ENCODE results near the gene NUAK1.

Gene NUAK1

GRCh38 chr12:106054049-106054448 lies 84.7 kb downstream of the NUAK1 start:
- DNase-seq = no peak

- DNase-seq = no peak
Measured at GRCh38 chr12:106051853-106052531, 86.8 kb downstream of the NUAK1 start.

DNA sequence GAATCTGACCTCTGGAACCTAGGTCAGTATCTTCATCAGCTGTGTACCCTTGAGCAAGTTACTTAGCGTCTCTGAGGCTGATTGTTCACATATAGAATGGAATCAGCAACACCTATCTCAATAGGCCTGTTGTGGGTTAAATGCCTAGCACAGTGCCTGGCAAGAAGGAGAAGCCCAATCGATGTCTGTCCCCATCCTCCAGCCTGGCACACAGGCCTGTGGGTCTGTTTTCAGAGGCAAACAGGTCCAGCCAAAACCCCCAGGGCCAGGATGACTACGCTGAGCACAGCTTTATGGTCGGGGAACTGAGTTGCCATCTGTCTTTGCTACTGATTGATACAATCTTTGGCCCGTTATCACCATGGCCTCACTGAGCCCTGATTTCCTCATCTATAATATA lies 89.2 kb downstream of the NUAK1 start:
- DNase-seq = no peak

- no peak for DNase-seq
Measured at GRCh38 chr12:106049105-106049504, 89.6 kb downstream of the NUAK1 start.

- DNase-seq = no peak
Measured at GRCh38 chr12:106048676-106049075, 90.1 kb downstream of the NUAK1 start.

DNA sequence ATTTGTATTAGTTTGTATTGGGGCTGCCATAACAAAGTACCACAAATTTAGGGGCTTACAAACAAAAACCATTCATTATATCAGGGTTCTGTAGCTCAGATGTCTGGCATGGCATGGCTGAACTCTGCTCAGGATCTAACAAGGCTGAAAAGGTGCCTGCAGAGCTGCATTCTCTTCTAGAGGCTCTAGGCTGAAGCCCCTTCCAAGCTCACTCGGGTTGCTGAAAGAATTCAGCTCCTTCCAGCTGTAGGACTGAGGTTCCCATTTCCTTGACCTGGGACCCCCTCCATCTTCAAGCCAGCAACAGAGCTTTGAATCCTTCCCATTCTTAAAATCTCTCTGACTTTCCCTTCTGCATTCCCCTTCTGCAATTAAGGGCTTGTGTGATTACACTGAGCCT lies 90.7 kb downstream of the NUAK1 start:
- no peak for DNase-seq

GRCh38 chr12:106046947-106047346 lies 91.8 kb downstream of the NUAK1 start:
- no peak for DNase-seq

DNA sequence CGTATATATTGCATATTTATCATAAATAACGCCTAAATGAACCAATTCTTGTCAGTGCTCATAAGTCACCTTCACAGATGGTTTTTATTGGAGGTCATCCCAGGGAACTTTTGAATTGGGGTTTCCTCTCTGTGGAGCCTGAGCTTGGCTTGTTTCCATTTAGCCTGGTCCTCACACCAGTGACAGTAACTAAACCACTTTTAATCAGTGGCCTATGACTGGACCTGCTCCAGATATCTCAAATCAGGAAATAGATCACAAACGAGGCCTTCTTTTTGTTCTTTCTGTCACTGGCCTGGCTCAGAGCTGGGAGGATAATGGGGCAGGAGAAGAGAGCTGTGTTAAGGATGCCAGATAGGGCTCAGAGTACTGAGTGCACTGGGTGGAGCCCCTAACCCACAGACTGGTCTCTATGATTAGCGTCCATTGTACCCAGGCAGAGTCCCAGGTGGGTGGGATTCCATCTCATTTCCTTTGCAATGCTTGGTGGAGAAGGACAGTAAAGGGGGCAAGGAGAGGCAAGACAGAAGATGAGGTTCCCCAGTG lies 92.4 kb downstream of the NUAK1 start:
- DNase-seq = no peak

DNA sequence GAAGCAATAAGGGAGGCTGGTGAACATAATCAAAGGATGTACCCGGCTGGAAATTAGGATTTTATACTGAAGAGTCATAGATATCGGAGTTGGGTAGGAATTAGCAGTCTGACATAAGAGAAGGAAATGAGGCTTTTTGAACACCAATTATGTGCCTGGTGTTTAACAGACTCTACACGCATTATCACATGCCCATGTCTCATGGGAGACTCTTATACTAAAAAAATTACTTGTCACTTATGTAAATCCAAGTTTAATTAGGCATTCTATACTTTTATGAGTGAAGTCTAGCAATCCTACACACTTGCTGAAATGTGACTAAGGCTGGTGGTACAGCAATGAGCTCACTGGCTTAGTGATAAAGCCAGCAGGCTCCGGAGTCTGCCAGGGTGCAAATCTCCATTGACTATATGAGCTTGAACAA lies 93.5 kb downstream of the NUAK1 start:
- no peak for DNase-seq

GRCh38 chr12:106044773-106045172 lies 94.0 kb downstream of the NUAK1 start:
- DNase-seq = no peak

DNA sequence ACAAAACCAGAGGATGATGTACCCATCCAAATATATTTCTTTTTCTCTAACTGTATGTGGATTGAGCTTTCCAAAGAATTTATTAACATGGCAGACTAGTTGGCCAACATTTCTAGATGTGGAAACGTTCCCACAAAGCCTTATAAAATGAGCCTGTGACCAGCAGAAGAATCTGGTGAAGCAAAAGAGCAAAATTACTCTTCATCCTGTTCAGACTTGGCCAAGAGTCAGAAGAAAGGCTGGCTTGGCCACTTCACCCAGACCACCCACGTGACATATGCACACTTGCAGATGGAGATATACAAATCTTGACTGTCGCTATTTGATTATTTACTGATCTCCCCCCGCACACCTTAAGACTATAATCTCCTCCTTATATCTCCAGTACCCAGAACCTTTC lies 96.7 kb downstream of the NUAK1 start:
- DNase-seq = no peak

DNA sequence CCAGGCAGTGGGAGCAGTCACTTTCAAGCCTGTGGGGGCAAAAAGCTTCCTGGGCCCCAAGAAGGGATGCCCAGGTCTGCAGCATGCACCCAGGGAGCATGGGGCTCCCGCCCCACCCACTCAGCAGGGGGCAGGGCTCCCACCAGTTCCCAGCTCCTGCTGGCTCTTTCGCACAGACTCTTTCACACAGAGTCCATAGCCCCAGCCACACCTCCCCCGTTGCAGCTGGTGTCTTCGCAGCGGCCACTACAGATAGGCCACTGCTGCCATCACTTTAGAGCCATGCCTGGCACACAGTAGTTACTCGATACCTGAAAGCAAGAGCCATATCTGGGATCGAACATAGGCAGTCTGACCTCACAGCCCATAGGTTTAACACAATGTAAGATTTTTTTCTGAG lies 98.2 kb downstream of the NUAK1 start:
- DNase-seq = no peak

DNA sequence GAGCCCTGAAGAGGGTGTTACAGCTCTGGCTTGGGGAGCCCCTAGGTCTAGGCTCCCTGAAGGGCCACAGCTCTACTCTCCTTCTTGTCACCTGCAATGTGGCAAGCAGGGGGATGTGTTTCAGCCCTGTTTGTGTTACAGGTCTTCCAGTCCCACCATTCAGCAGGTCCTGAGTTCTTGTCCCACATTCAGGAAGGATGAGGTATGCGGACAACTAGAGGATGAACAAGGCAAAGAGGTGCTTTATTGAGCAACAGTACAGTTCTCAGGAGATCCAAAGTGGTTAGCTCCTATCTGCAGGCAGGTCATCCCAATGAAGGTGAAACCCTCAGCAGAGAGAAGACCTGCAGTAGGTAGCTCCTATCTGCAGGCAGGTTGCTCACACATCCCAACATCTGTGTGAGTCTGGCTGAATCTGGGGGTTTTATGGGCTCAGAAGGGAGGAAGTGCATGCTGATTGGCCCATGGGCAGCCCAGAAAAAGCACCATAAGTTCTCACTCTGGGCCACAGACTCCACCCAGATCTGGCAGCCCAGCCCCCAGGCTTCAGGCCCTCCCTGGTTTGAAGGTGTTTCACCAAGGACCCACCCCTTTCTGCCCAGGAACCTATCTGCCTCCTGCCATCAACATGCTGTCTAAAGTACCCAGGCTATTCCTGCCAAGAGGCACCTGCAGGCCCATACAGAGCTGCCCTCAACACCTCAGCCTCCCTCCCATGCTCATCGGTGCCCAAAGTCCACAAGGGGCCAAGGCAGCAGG lies 98.9 kb downstream of the NUAK1 start:
- DNase-seq = no peak

GRCh38 chr12:106039242-106039641 lies 99.5 kb downstream of the NUAK1 start:
- DNase-seq = no peak

- no peak for DNase-seq
Measured at GRCh38 chr12:106037524-106038298, 101.0 kb downstream of the NUAK1 start.

- DNase-seq = no peak
Measured at GRCh38 chr12:106035421-106035820, 103.3 kb downstream of the NUAK1 start.

DNA sequence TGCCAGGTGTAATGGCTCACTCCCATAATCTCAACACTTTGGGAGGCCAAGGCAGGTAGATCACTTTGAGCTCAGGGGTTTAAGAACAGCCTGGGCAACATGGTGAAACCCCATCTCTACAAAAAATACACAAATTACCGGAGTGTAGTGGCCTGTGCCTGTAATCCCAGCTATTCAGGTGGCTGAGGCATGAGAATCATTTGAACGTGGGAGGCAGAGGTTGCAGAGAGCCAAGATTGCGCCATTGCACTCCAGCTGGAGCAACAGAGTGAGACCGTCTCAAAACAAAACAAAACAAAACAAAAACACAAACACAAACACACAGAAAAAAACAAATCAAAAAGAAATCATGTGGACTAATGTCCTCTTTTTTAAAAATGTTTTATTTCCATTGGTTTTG lies 104.4 kb downstream of the NUAK1 start:
- no peak for DNase-seq

DNA sequence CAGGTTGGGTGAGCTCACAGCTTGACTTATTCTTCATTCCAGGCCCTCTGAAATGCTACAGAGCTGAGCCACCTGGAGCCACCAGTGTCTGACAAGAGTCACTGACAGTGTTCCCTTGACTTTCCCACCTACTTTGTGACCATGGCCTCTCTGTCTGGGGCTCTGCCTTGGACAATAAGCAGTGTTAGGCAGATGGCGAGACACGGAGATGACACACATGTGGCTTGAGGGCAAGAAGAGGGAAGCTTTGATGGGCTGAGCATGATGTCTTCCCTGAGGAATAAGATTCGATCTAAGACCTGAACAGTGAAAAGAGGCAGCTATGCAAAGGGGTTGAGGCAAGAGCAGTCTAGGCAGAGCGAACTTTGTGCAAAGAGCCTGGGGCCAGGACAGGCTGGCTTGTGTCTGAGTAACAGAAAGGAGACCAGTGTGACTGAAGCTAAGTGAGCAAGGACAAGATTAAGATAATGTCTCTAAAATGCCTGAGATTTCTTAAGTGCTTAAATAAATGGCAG lies 105.5 kb downstream of the NUAK1 start:
- no peak for DNase-seq

DNA sequence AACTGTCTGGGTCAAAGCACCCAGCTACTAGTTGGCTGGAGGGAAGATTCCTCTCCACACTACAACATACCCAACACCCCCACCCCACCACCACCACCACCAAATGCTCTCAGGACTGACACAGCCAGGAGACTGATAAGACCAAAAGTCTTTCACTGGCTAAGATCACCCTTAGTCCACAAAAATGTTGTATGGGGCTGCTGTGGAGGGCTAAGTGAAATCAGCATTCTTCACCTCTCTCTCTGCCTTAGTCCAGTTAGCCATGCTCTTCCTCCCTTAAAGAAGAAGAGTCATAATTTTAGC lies 106.2 kb downstream of the NUAK1 start:
- DNase-seq = no peak

- DNase-seq = no peak
Measured at GRCh38 chr12:106031761-106032622, 106.8 kb downstream of the NUAK1 start.

DNA sequence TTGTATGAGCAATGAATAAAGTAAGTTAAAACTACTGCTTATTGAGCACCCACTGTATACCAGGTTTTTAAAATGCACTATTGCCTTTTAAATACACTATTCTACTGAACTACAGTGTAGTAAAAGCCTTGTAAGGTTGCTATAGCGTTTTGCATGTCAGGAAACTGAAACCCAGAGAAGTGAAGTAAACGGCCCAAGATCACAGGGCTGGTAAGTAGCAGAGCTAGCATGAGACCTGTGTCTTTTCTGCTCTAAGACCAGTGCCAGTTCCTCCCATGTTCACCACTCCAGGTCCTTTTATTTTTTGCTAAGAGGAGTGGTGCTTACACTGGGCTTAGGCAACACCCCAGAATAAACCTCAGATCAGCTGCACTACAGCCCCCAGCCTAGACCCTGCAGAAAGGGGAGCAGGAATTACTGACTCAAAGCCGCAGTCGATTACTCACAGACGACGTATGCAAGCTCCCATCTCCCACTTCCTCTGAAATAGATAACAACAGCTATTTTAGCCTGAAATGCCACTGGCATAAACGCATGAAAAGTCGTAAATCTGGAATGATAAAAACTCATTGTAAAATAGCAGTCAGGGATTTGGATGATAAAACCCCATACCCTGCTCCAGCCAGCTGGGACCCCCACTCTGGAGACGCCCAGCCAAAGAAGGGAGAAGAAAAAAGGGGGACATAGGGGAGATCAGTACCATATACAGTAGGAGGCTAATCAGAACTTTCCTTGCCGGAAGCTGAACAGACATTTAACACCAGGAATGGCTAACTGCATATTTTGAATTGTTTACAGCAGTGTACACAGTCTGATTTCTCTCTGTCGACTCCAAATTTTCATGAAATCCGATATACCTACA lies 108.3 kb downstream of the NUAK1 start:
- no peak for DNase-seq

DNA sequence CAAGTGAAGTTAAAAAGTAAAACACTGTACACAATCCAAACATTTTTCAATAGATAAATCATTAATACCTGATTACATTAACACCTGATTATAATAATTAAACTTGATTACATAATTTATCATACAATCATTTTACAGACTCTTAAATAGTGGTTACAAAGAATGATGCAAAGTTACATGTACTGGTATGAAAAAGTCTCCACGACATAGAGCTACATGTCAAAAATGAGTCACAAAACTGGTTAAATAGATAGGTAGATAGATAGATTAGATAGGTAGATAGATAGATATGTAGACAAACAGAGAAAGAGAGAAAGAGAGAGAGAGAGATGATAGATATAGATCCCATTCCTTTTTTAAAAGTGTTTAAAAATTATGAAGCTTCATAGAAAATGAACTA lies 109.2 kb downstream of the NUAK1 start:
- DNase-seq = no peak

Measured in activated naive CD4-positive, alpha-beta T cell (primary cell).